HepG2 (cell line): ENCODE measurements around the gene PTH2.

Experiments used
- CEBPG ChIP-seq: IDR thresholded peaks from 2 replicates; pipeline ENCODE4 v1.6.1; 2016
- FOSL1 ChIP-seq: sonication (generic); formaldehyde crosslinking; IDR thresholded peaks from 2 replicates; pipeline ENCODE4 v1.9.0; 2021; ENCODE audit warnings: missing genetic modification reagents, borderline replicate concordance
- FOXP1 ChIP-seq, 2 experiments: fragments of 450-650 bp in 1 of 2; IDR thresholded peaks; 2 replicates each; pipeline ENCODE4 v1.6.1; 2017 to 2018; ENCODE audit warnings: antibody characterized with exemption in 1 of 2
- HDAC2 ChIP-seq: sonication (generic); formaldehyde crosslinking; IDR thresholded peaks from 2 replicates; pipeline ENCODE4 v1.4.0; 2020; ENCODE audit warnings: missing genetic modification reagents
- KIAA2018 ChIP-seq: sonication (generic); formaldehyde crosslinking; IDR thresholded peaks from 2 replicates; pipeline ENCODE4 v1.5.0; 2020; ENCODE audit warnings: mild to moderate bottlenecking, missing genetic modification reagents, borderline replicate concordance
- RAD21 ChIP-seq: fragments of 450-650 bp; formaldehyde crosslinking; IDR thresholded peaks from 2 replicates; pipeline ENCODE4 v1.5.0; 2020; ENCODE audit warnings: mild to moderate bottlenecking
- RBM22 ChIP-seq: fragments of 200-400 bp; formaldehyde crosslinking; optimal IDR thresholded peaks from 2 replicates; pipeline ENCODE3; 2017; ENCODE audit warnings: mild to moderate bottlenecking, low read length, moderate library complexity
- TF ChIP-seq, protein P1 (sequence below), 2 experiments: sonication (generic) in 1 of 2; formaldehyde crosslinking in 1 of 2; IDR thresholded peaks; 2 replicates each; pipeline versions ENCODE4 v1.5.1 to v1.6.1; 2011 to 2020; ENCODE audit warnings: borderline replicate concordance in 1 of 2, low read depth in 1 of 2, low read length in 1 of 2, mild to moderate bottlenecking in 1 of 2, missing genetic modification reagents in 1 of 2, moderate library complexity in 1 of 2
- TF ChIP-seq, protein P2 (sequence below): sonication (generic); formaldehyde crosslinking; IDR thresholded peaks from 2 replicates; pipeline ENCODE4 v1.5.1; 2020; ENCODE audit warnings: mild to moderate bottlenecking, missing genetic modification reagents, moderate library complexity

DNA sequence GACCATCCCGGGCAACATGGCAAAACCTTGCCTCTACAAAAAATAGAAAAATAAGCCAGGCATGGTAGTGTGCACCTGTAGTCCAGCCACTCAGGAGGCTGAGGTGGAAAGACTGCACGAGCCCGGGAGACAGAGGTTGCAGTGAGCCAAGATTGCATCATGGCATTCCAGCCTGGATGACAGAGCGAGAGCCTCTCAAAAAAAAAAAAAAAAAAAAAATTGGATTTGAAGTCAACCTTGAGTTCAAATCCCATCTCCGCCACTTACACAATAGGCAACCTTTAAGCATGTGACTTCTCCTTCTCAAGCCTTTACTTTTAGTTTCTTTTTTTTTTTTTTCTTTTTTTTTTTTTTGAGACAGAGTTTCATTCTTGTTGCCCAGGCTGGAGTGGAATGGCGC, 23.2 kb downstream of the PTH2 start:
- TF ChIP-seq HDAC2 (CRISPR knock-in tag) (no peak), FOXP1 (IDR thresholded peaks at IDR 0.05) (no peak), FOXP1 (CRISPR knock-in tag; IDR thresholded peaks at IDR 0.05) (no peak), KIAA2018 (CRISPR knock-in tag) (no peak), RAD21 (CRISPR knock-in tag) (no peak), FOSL1 (CRISPR knock-in tag) (no peak), RBM22 (no peak), CEBPG (CRISPR knock-in tag) (peak; percentile 72)
- TF ChIP-seq, protein P1, sequence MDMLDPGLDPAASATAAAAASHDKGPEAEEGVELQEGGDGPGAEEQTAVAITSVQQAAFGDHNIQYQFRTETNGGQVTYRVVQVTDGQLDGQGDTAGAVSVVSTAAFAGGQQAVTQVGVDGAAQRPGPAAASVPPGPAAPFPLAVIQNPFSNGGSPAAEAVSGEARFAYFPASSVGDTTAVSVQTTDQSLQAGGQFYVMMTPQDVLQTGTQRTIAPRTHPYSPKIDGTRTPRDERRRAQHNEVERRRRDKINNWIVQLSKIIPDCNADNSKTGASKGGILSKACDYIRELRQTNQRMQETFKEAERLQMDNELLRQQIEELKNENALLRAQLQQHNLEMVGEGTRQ (IDR thresholded peaks at IDR 0.05; ENCODE audit: low read depth, low read length), result no peak
- TF ChIP-seq, protein P1 (CRISPR knock-in tag; IDR thresholded peaks at IDR 0.05; ENCODE audit: borderline replicate concordance), result no peak
- TF ChIP-seq, protein P2, sequence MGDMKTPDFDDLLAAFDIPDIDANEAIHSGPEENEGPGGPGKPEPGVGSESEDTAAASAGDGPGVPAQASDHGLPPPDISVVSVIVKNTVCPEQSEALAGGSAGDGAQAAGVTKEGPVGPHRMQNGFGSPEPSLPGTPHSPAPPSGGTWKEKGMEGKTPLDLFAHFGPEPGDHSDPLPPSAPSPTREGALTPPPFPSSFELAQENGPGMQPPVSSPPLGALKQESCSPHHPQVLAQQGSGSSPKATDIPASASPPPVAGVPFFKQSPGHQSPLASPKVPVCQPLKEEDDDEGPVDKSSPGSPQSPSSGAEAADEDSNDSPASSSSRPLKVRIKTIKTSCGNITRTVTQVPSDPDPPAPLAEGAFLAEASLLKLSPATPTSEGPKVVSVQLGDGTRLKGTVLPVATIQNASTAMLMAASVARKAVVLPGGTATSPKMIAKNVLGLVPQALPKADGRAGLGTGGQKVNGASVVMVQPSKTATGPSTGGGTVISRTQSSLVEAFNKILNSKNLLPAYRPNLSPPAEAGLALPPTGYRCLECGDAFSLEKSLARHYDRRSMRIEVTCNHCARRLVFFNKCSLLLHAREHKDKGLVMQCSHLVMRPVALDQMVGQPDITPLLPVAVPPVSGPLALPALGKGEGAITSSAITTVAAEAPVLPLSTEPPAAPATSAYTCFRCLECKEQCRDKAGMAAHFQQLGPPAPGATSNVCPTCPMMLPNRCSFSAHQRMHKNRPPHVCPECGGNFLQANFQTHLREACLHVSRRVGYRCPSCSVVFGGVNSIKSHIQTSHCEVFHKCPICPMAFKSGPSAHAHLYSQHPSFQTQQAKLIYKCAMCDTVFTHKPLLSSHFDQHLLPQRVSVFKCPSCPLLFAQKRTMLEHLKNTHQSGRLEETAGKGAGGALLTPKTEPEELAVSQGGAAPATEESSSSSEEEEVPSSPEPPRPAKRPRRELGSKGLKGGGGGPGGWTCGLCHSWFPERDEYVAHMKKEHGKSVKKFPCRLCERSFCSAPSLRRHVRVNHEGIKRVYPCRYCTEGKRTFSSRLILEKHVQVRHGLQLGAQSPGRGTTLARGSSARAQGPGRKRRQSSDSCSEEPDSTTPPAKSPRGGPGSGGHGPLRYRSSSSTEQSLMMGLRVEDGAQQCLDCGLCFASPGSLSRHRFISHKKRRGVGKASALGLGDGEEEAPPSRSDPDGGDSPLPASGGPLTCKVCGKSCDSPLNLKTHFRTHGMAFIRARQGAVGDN, result no peak
